Keratinocyte (primary cell): ENCODE measurements around the gene SFMBT2. TPM values are rescaled to one million over a fixed set of nuclear protein-coding genes. Genes with fewer than 3 reads are reported as not detected.

Experiments
- DNase-seq: peaks from one replicate; pipeline ENCODE4 v3.0.0-alpha.2; 2011; ENCODE audit warnings: low read depth, missing footprints, low spot score
- FAIRE-seq: peaks from 2 replicates; lab custom pipeline; 2011; peaks lifted over from hg19 to GRCh38; lab: Jason Lieb, UNC
- H2AFZ ChIP-seq: 2 replicates; pipeline ENCODE4 v1.6.0; 2012; ENCODE audit warnings: low read length, control low read depth, inconsistent platforms; ENCODE audit not compliant: control insufficient read depth
- H3K27ac ChIP-seq: 2 replicates; pipeline ENCODE4 v1.5.1; 2011; ENCODE audit warnings: low read length; ENCODE audit not compliant: control insufficient read depth, insufficient read depth
- H3K27me3 ChIP-seq: 3 replicates; pipeline ENCODE4 v1.6.0; 2011; ENCODE audit warnings: low read length; ENCODE audit not compliant: control insufficient read depth, insufficient read depth; ENCODE audit errors: extremely low read depth
- H3K36me3 ChIP-seq, 2 experiments: 2 replicates in 1 of 2; 3 replicates in 1 of 2; pipeline ENCODE4 v1.5.1; 2011; ENCODE audit warnings: low read length in 2 of 2, mild to moderate bottlenecking in 1 of 2; ENCODE audit not compliant: control insufficient read depth in 2 of 2, insufficient read depth in 2 of 2; ENCODE audit errors: extremely low read depth in 1 of 2
- H3K4me1 ChIP-seq: 3 replicates; pipeline ENCODE4 v1.5.1; 2011; ENCODE audit warnings: low read length; ENCODE audit not compliant: control insufficient read depth, insufficient read depth; ENCODE audit errors: extremely low read depth
- H3K4me2 ChIP-seq: 3 replicates; pipeline ENCODE4 v1.6.0; 2011; ENCODE audit warnings: low read depth, low read length; ENCODE audit not compliant: control insufficient read depth, insufficient read depth; ENCODE audit errors: extremely low read depth
- H3K4me3 ChIP-seq, 3 experiments: fragments of 200-600 bp in 1 of 3; sonication (generic) in 1 of 3; 2 replicates in 2 of 3; 3 replicates in 1 of 3; pipeline ENCODE4 v1.5.1; 2011 to 2016; ENCODE audit warnings: low read length in 3 of 3, mild to moderate bottlenecking in 3 of 3, control low read depth in 2 of 3, inconsistent platforms in 1 of 3, low read depth in 1 of 3, mixed read lengths in 1 of 3, mixed run types in 1 of 3, moderate library complexity in 1 of 3; ENCODE audit not compliant: control insufficient read depth in 2 of 3, insufficient read depth in 2 of 3; ENCODE audit errors: extremely low read depth in 1 of 3
- H3K79me2 ChIP-seq: 2 replicates; pipeline ENCODE4 v1.6.0; 2012; ENCODE audit warnings: low read length; ENCODE audit not compliant: control insufficient read depth, insufficient read depth
- H3K9ac ChIP-seq: 3 replicates; pipeline ENCODE4 v1.6.0; 2011; ENCODE audit warnings: low read length; ENCODE audit not compliant: control insufficient read depth, insufficient read depth; ENCODE audit errors: extremely low read depth
- H3K9me1 ChIP-seq: 3 replicates; pipeline ENCODE4 v1.6.0; 2011; ENCODE audit warnings: low read length; ENCODE audit not compliant: control insufficient read depth, insufficient read depth; ENCODE audit errors: extremely low read depth
- H3K9me3 ChIP-seq: 2 replicates; pipeline ENCODE4 v1.5.1; 2012; ENCODE audit warnings: low read depth, low read length; ENCODE audit not compliant: control insufficient read depth
- H4K20me1 ChIP-seq: 3 replicates; pipeline ENCODE4 v1.6.0; 2011; ENCODE audit warnings: low read length; ENCODE audit not compliant: control insufficient read depth, insufficient read depth; ENCODE audit errors: extremely low read depth
- EZH2 ChIP-seq: IDR thresholded peaks from one replicate; pipeline ENCODE4 v1.6.1; 2012; ENCODE audit warnings: inconsistent platforms, mild to moderate bottlenecking, low read length, moderate library complexity
- dilution Hi-C: fragments of 300-500 bp; cut with MboI; formaldehyde crosslinking; loops from one replicate; pipeline ENCODE4 v1.7.0; 2020; ENCODE audit warnings: low sequenced_read_pairs; ENCODE audit not compliant: extremely low pct_ligation_motif_present
- polyA plus RNA-seq, 5 experiments: library from polyadenylated mRNA; depleted of rRNA in 3 of 5; stranded (reverse) in 3 of 5; stranded (forward) in 1 of 5; unstranded in 1 of 5; fragments of >200 nt; gene quantifications; 1 replicate in 1 of 5; 2 replicates in 3 of 5; 3 replicates in 1 of 5; pipeline versions ENCODE4 v1.2.1 to v1.2.3, GENCODE V29; 2011 to 2012; ENCODE audit warnings: missing spikeins in 2 of 5, low read depth in 1 of 5, low replicate concordance in 1 of 5
- TF ChIP-seq, protein P1 (sequence below), 3 experiments: IDR thresholded peaks in 1 of 3; conservative IDR thresholded peaks in 1 of 3; optimal IDR thresholded peaks in 1 of 3; 2 replicates in 2 of 3; 3 replicates in 1 of 3; pipeline versions ENCODE3 to v1.5.1; 2011; ENCODE audit warnings: low read length in 3 of 3, mild to moderate bottlenecking in 3 of 3, moderate library complexity in 2 of 3, control low read depth in 1 of 3, inconsistent platforms in 1 of 3; ENCODE audit not compliant: insufficient read depth in 2 of 3; ENCODE audit errors: extremely low read depth in 1 of 3

SFMBT2 gene
- polyA plus RNA-seq, 1 donor (not counting 4 experiments of a cell fraction or from before 2014, with no cell fraction given), result 0.71 TPM

DNA sequence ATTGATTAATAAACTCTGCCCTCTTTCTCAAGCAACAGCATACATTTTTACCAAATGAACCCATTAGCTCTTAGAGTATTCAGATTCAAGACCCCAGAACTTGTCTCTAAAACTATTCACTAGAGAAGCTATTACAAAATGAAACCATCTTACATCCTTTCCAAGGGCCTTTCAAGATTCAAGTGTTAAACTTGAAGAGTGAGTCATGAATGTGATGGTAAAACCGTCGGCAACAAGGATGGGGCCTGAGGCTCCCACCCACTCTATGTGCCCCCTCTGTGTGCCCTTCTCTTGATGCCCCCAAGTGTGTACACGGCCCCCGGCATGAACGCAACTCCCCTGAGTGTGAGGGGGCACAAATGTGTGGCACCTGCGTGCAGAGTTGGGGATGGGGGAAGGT is 46.4 kb downstream of the SFMBT2 start:
- Histone ChIP-seq H3K4me3 (no peak overlapping the region), H3K27me3 (no peaks in the 10 kb centered on the region), H4K20me1 (no peaks in the 10 kb centered on the region), H3K9me1 (no peaks in the 10 kb centered on the region), H3K9ac (no peak overlapping the region), H3K9me3 (no peaks in the 10 kb centered on the region), H3K79me2 (no peaks in the 10 kb centered on the region), H2AFZ (no peak overlapping the region), H3K36me3 (no peaks in the 10 kb centered on the region), H3K27ac (no peak overlapping the region), H3K4me2 (no peak overlapping the region), H3K4me1 (no peaks in the 10 kb centered on the region)
- DNase-seq (no peak), FAIRE-seq (no peak)
- dilution Hi-C loops, result no loop called here
- TF ChIP-seq, protein P1, sequence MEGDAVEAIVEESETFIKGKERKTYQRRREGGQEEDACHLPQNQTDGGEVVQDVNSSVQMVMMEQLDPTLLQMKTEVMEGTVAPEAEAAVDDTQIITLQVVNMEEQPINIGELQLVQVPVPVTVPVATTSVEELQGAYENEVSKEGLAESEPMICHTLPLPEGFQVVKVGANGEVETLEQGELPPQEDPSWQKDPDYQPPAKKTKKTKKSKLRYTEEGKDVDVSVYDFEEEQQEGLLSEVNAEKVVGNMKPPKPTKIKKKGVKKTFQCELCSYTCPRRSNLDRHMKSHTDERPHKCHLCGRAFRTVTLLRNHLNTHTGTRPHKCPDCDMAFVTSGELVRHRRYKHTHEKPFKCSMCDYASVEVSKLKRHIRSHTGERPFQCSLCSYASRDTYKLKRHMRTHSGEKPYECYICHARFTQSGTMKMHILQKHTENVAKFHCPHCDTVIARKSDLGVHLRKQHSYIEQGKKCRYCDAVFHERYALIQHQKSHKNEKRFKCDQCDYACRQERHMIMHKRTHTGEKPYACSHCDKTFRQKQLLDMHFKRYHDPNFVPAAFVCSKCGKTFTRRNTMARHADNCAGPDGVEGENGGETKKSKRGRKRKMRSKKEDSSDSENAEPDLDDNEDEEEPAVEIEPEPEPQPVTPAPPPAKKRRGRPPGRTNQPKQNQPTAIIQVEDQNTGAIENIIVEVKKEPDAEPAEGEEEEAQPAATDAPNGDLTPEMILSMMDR (optimal IDR thresholded peaks at IDR 0.05 in 1 of 3, IDR thresholded peaks at IDR 0.05 in 1 of 3, conservative IDR thresholded peaks at IDR 0.05 in 1 of 3; ENCODE audit: extremely low read depth in 1 of 3, insufficient read depth in 2 of 3, low read length in 3 of 3), result no peak
- no peak for TF ChIP-seq EZH2

DNA sequence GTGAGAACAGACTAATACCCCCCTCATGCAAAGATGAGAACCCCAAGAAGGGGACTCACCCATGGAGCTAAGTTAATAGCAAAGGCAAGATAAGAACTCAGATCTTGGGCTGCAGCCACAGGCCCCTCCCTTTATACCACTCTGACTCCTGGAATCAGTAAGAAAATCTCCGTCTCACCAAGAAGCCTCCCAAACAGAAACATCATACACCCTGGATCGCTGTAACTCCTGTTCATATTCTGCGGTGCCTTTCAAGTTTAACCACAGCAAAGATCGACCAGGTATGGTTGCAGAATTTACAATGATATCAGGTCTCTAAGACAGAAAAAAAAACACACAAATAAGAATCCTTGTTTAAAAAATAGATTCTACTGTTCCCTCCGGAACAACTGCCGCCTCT is 47.1 kb downstream of the SFMBT2 start:
- H3K36me3 ChIP-seq, result no peaks in the 10 kb centered on the region
- H3K4me2 ChIP-seq, result no peak overlapping the region
- H4K20me1 ChIP-seq, result no peaks in the 10 kb centered on the region
- H3K9me1 ChIP-seq, result no peaks in the 10 kb centered on the region
- no peaks in the 10 kb centered on the region for H3K79me2 ChIP-seq
- TF ChIP-seq EZH2, result no peak
- TF ChIP-seq, protein P1 (optimal IDR thresholded peaks at IDR 0.05 in 1 of 3, IDR thresholded peaks at IDR 0.05 in 1 of 3, conservative IDR thresholded peaks at IDR 0.05 in 1 of 3; ENCODE audit: extremely low read depth in 1 of 3, insufficient read depth in 2 of 3, low read length in 3 of 3), result no peak
- H3K27me3 ChIP-seq, result no peaks in the 10 kb centered on the region
- H3K4me1 ChIP-seq, result no peaks in the 10 kb centered on the region
- dilution Hi-C loops, result no loop called here
- FAIRE-seq (no peak), DNase-seq (no peak)
- no peak overlapping the region for H2AFZ ChIP-seq
- H3K9ac ChIP-seq, result no peak overlapping the region
- H3K9me3 ChIP-seq, result no peaks in the 10 kb centered on the region
- no peak overlapping the region for H3K27ac ChIP-seq
- no peak overlapping the region for H3K4me3 ChIP-seq
